ENCODE data around the gene TUBB2B.
"Not testable (repeated sequence)": the region's sequence is repeated elsewhere in the genome, so short reads cannot be mapped to it uniquely, and the experiment has no call there.

Gene TUBB2B

GRCh38 chr6:3258201-3258600 is 30.7 kb upstream of the TUBB2B start:
- no peak for DNase-seq

- no peak for DNase-seq
These were observed 26.1 kb upstream of the TUBB2B start for GRCh38 chr6:3253597-3253961.

GRCh38 chr6:3252861-3253596 is 25.6 kb upstream of the TUBB2B start:
- DNase-seq, result no peak

GRCh38 chr6:3252369-3252768 is 24.9 kb upstream of the TUBB2B start:
- DNase-seq, result no peak

- DNase-seq, result peak; percentile 66
These were observed 24.2 kb upstream of the TUBB2B start for GRCh38 chr6:3251462-3252314.

GRCh38 chr6:3250231-3250675 is 22.8 kb upstream of the TUBB2B start:
- no peak for DNase-seq

GRCh38 chr6:3249821-3250220 is 22.4 kb upstream of the TUBB2B start:
- DNase-seq, result no peak

- DNase-seq, result no peak
These were observed 20.0 kb upstream of the TUBB2B start for GRCh38 chr6:3247255-3248146.

GRCh38 chr6:3245216-3245615 is 17.8 kb upstream of the TUBB2B start:
- no peak for DNase-seq

GRCh38 chr6:3244832-3245161 is 17.3 kb upstream of the TUBB2B start:
- DNase-seq, result not testable (repeated sequence)

GRCh38 chr6:3244003-3244831 is 16.8 kb upstream of the TUBB2B start:
- DNase-seq, result no peak

GRCh38 chr6:3242768-3243167 is 15.3 kb upstream of the TUBB2B start:
- DNase-seq, result no peak

GRCh38 chr6:3241745-3242144 is 14.3 kb upstream of the TUBB2B start:
- not testable (repeated sequence) for DNase-seq

GRCh38 chr6:3240595-3240994 is 13.1 kb upstream of the TUBB2B start:
- no peak for DNase-seq

GRCh38 chr6:3239110-3239830 is 11.8 kb upstream of the TUBB2B start:
- no peak for DNase-seq

GRCh38 chr6:3237761-3238662 is 10.6 kb upstream of the TUBB2B start:
- no peak for DNase-seq

- DNase-seq, result no peak
These were observed 8.6 kb upstream of the TUBB2B start for GRCh38 chr6:3236005-3236404.

- DNase-seq, result no peak
These were observed 8.0 kb upstream of the TUBB2B start for GRCh38 chr6:3235486-3235885.

GRCh38 chr6:3233904-3234303 is 6.5 kb upstream of the TUBB2B start:
- no peak for DNase-seq

- no peak for DNase-seq
These were observed 5.9 kb upstream of the TUBB2B start for GRCh38 chr6:3233321-3233720.

Data from DMS 273 treated with DMSO at 0.1 percent for 48 hours (cell line).